IPS DF 19.7 (cell line): ENCODE measurements around the gene CAV1.

Experiments
- DNase-seq: peaks from one replicate; pipeline ENCODE4 v3.0.0-alpha.2; 2013; ENCODE audit warnings: low read depth, low spot score

CAV1 gene

GRCh38 chr7:116503835-116504234, 21.0 kb upstream of the CAV1 start:
- no peak for DNase-seq

DNA sequence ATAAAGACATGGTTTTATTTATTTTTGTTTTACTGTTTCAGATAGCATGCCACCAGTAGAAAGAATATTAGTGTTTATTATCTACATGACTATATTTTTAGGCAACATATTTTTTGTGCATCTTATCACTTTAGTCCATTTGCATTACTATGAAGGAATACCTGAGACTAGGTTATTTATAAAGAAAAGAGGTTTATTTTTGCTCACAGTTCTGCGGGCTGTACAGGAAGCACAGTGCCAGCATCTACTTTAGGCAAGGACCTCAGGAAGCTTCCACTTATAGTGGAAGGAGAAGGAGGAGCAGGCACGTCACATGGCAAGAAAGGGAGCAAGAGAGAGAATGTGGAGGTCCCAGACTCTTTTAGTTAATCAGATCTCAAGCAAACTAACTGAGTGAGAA, 19.6 kb upstream of the CAV1 start:
- DNase-seq = no peak

DNA sequence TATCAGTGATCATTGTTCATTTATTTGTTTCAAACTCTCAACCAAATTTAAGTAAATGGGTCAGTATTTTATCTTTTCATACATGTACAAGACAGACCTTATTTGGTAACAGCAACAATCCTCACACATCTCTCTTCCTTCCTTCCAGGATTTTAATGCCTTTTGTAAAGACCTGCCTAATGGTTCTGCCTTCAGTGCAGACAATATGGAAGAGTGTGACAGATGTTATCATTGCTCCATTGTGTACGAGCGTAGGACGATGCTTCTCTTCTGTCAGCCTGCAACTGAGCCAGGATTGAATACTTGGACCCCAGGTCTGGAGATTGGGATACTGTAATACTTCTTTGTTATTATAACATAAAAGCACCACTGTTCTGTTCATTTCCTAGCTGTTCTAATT, 19.0 kb upstream of the CAV1 start:
- DNase-seq = no peak

DNA sequence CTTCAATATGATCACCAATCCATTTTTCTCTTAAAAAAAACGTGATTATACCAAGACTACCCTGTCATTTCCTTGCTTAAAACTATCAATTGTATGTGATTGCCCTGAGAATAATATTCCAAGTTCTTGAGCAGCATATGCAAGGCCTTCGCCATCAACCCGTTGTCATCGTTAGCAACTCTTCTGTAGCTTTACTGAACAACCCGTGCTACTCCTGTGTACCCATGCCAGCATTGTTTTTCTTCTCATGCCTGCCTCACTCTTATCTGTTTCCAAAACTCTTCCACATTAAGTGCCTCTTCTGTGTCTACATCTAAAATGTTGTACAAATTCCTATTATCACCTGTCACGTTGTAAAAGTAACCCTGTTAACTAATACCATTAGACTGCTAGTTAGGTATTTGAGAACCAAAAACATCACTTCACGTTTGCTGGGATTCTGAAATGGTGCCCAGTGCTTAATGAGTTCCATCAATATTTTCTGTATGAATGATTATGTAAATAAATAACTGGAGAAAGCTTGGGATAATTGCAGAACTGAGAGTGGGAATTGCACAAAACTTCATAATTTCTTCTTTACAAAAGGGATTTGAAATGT, 14.8 kb upstream of the CAV1 start:
- no peak for DNase-seq

GRCh38 chr7:116510795-116511194, 14.0 kb upstream of the CAV1 start:
- no peak for DNase-seq

GRCh38 chr7:116511552-116512519, 13.0 kb upstream of the CAV1 start:
- DNase-seq = no peak

DNA sequence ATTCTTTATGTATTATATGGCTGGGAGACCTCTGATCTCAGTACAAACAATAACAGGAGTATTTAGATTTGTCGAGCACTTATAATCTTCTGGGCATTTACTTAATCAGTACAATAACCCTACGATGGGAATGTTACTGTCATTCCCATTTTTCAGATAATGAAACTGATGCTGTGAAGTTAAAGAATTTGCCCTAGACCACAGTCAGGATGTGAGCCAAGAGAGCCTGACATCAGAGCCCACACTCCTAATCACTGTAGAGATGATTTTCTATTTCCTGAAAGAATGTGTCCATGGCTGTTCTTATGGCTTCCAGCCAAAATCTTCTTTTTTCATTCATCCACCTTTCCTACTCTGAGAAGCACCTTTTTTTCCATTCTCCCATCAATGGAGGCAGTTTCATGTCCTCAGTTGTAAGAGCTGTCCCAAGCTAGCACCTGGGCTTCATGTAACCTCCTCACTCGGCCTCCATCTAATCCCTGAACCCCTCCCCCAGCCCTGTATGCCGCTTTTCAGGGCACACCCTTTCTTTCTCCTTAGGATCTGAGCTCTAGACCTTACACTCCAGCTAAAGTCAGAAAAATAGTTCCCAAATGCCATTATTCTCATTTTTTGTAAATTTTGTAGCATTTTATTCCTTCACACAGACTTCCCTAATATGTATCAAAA, 12.2 kb upstream of the CAV1 start:
- DNase-seq = no peak

GRCh38 chr7:116515584-116515983, 9.3 kb upstream of the CAV1 start:
- DNase-seq = no peak

DNA sequence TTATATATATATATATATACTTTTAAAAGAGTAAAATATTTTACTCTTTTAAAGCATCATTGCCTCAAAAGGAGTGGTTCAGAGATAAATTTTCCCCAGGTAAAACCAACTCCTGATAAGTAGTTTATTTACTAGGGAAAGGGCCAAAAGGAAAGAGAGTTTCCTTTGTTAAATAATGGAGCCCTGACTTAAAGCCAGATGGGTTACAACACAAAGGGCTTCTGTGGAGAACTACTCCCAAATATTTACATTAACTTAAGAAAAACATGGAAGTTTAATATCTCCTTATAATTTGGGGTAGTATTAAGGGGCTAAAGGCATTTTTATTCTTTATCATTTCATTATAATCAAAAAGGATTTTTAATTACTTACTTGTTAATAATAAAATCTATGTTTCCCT, 8.5 kb upstream of the CAV1 start:
- no peak for DNase-seq

DNA sequence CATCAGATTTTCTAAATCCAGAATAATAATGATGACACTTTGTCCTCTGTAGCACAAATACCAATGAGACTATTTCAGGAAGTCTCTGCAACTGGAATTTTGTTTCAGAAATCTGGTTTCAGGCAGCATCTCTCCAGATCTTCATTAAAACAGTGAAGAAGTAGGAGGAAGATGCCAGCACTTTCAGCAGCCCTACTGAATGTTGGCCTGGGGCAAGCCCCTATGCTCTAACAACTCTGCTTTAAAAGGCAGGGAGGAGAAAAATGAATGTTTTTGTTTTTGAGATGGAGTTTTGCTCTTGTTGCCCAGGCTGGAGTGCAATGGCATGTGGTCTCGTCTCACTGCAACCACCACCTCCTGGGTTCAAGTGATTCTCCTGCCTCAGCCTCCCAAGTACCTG, 7.2 kb upstream of the CAV1 start:
- DNase-seq = no peak

GRCh38 chr7:116518961-116519360, 5.9 kb upstream of the CAV1 start:
- no peak for DNase-seq

DNA sequence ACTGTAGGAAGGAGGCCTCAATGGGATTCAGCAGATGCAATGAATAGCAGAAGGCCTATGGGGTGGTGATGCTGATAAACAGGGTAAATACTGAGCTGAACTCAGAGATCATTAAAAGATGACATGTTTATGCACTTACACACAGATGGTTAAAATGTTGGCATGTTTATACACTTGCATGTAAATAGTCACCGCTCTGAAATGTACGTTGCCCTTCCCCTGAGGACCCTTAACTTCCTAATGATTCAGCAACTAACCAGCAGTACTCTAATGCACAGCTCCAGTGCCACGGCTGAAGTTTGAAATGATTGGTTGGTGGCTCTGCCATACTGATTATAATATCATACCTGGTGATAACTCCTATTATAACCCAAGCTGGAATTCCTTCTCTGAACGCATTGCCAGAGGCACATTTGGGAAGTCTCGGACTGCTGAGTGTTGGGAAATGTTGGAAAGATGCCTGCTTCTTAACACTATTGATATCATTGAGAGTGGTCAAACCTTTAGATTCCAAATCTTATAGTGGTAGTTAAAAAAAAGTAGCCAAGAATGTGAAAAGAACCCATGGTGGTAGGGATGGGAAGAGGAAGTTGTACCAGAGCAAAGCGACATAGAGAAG, 3.7 kb upstream of the CAV1 start:
- no peak for DNase-seq

DNA sequence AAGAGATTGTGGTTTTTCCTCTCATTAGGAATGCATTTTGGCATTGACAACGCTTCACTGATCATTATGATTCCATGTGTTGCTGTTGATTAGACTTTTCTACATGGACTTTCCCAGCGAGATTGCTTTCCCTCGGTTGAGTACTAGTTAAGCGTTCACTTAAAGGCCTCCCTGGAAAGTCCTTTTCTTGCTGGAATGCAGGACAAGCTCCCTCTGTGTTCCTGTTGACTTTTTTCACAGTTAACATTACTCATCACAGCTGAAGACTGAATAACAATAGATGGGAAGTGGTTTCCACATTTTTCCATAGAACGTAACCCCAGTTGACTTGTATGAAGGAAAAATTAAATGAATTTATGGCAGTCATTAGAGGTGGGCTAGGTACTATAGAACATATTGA, 2.6 kb upstream of the CAV1 start:
- DNase-seq = no peak

DNA sequence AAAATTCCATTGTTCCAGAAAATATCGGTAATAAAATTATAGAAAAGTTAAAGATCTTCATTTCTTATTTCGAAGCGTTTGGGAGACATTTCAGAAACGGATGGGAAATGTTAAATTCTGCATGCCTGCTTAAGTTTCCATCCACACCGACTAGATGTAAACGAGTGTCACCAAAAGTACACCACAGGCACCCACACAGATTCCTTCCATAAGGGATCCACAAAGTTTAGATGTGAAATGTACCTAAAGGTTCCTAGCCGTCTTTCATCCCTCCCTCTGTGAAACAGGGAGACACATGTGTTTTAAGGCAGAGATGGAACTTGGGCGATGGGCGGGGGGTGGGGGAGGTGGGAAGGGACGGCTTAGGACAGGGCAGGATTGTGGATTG, 621 bp upstream of the CAV1 start:
- no peak for DNase-seq

GRCh38 chr7:116525298-116525912, 569 bp downstream of the CAV1 start:
- no peak for DNase-seq

- DNase-seq = peak; percentile 35
Observed at GRCh38 chr7:116525913-116526861, 1.4 kb downstream of the CAV1 start.

GRCh38 chr7:116526897-116527296, 2.1 kb downstream of the CAV1 start:
- DNase-seq = no peak

DNA sequence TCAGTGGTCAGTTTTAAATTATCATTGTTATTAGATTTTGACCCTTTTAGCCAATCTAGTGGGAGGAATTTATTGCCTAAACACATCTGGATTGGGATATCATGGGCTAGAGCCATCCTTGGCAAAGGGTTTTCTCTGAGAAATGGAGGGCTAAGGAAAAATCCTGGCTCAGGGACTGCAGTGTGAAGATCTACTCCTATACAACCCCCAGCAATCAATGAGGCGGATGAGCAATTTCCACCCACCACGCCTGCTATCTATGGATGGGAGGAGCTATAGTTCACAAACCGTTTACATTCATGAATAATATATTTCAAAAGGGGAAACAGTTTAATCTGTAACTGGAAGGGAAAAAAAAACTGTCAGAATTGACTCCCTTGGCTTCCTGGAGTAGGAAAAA, 2.7 kb downstream of the CAV1 start:
- no peak for DNase-seq

DNA sequence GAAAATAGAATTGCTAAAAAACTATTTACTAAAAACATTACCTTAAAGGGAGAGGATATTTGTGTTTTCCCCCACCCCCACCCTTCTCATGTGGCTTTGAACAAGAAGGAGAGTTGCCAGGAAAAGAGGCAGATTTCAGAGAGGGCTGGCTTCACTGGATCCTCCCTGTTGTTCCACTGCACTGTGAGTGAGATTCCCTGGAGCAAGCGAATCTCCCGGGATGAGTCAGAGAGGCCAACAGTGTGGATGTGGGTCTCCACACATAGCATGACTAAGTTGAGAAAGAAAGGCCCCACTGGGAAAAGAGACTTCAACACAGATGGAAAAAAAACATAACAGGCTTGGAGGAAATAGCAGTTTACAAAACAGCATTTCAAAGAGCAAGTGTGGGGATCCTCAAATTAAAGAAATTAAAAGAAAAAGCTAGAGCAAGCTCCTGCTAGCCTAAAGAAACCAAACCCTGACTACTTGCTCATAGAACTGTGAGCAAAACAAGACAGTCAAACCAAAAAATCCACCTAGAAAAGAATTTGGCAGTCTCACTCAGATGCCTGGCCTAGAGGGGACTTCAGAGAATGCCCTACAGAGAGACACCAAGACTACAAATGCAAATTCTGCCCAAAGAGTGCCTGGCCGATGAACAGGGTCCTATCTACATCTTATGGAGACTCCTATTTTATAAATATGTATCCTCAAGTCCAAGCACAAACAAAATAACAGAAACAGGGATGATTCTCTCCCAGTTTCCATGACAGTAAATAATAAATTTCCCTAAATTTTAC, 3.4 kb downstream of the CAV1 start:
- no peak for DNase-seq

DNA sequence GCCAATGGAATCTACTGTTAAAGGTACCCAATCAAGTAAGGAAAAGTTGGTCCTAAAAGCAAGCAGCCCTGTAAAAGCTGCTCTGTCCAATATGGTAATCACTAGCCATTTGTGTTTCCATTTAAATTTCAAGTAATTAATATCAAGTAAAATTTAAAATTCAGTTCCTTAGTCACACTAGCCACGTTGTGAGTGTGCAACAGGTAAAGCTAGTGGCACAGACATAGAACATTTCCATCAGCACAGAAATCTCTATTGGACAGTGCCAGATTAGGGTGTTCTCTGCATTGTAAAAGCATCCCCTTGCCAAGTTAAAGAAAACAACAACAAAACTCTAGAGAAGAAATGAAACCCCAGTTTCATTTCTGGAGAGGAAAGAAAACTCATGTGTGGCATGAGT, 4.4 kb downstream of the CAV1 start:
- DNase-seq = no peak
